HG02840 (cell line): ENCODE results near the gene AMPD2.
"Not testable (repeated sequence)": the region's sequence is repeated elsewhere in the genome, so short reads cannot be mapped to it uniquely, and the experiment has no call there.

Experiments used
- ATAC-seq: cut with Tn5 transposase; IDR thresholded peaks from one replicate; pipeline ENCODE4 v1.9.1; 2021; ENCODE audit warnings: mild to moderate bottlenecking, moderate library complexity, moderate number of reproducible peaks; ENCODE audit not compliant: unreplicated experiment, low FRiP score

The AMPD2 gene

DNA sequence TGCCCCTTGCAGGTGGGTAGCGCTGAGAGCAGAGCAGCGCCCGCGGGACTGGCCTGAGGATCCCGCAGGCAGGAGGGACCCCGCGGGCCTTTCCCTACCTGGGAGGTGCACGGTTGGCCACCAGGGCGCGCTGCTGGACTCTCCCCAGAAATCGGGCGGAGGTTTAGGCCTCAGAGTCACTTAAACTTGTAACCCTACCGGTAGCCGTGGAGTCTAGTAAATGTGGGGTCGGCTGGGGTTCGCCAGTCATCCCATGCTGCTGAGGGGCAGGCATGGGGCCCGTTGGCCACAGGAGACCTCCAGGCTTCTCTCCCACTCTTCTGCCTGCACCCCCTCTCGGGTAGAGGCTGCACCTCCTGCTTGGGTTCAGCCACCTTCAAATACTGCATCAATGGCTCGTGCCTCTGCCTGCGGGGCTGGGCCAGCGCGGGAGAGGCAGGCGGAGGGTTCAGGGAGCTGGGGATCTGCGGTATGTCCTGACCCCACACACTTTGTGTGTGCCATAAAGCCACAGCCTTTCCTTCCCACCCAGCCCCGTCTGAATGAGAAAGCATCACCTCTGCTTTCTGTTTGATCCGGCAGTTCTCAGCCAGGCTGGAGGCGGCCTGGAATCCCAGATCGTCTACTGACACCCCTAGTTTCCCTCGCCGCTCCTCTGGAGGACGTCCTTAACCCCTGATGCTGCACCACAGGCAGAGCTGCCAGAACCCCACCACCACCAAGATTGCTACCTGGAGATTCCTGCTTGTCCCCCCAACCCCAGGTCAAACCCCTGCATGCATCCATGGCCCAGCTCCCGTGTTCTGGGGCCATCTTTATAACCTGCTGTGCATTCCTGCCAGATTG, 24.0 kb downstream of the AMPD2 start:
- peak; percentile 65 for ATAC-seq

DNA sequence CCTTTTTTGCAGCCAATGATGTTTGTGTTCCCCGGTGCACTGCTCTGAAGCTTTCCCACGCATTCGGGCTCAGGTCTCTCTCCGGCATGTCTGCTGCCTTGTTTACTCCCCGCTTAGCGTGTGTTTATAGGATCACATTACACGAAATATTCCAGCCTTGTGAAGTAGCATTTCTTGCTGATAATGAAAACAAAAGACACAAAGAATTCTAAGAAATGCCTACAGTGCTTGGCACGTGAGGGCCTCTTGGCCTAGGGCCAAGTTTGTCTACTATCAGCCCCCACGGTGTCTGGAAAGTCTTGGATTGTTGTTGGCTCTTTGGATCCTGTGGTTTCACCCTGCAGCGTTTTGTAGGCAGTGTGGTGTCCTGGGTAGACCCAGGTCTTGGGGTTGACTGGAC, 25.0 kb downstream of the AMPD2 start:
- ATAC-seq = no peak

DNA sequence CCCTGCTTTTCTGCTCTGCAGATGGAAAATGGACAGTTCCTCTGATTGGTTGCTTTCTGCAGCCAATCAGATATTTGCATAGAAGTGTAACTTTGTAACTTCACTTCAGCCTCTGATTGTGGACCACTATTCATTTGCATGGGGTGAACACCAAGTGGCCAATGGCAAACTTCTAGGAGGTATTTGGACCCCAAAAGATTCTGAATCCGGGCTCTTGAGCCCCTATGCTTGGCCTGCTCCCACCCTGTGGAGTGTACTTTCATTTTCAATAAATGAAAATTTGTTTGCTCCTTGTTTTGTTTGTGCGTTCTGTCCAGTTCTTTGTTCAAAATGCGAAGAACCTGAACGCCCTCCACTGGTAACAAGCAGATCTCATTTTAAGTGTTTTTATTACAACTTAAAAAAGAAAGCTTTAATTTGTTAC, 29.9 kb downstream of the AMPD2 start:
- ATAC-seq = no peak

DNA sequence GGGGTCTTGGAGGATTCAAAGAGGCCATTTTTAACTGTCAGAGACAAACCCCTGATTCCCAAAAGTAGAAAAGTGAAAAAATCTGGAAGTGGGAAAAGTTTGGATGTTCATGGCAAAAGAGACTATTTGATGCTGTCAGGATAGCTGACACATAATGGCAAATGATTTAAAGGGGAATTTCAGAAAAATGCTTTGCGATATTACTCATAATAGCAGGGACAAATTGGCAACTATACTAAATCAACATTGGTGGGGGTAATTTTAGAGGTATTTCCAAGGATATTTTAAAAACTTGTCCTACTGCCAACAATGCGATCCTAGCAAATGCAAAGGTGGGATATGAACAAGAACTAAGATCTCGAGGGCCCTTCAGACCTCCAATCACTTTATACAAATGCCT, 31.0 kb downstream of the AMPD2 start:
- no peak for ATAC-seq

DNA sequence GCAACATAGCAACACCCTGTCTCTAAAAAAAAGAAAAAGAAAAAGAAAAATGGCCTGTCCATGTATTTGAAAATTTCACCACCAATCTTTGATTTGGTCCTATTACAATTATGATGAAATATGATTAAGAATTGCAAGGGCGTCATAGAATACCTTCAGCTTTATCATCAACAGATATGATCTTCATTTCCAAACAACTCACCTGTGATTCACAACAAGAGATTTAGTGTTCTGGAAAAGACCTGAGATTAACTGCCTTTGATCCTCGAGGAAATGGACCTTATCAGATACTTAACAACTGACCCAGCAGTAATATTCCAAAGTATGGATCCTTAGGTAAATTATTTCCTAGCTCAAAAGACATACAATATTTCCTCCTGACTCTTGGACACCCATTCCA, 32.8 kb downstream of the AMPD2 start:
- ATAC-seq = no peak

DNA sequence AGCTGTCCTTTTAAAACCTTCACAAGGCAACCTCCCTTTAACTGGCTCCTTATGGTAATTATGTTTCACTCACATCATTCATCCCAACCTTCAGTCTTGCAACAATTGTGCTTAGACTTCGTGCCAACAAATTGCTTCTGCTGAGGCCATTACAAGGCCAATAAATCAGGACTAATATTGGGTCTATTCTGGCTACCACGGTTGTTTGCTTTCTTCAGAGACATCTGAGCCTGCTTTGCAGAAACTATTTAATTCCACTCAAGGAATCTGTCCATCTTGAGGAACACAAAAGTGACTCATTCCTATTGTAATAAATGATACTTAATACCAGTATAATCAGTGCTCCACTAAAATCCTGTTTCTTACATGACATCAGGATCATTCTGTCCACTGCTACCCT, 33.7 kb downstream of the AMPD2 start:
- ATAC-seq = no peak

DNA sequence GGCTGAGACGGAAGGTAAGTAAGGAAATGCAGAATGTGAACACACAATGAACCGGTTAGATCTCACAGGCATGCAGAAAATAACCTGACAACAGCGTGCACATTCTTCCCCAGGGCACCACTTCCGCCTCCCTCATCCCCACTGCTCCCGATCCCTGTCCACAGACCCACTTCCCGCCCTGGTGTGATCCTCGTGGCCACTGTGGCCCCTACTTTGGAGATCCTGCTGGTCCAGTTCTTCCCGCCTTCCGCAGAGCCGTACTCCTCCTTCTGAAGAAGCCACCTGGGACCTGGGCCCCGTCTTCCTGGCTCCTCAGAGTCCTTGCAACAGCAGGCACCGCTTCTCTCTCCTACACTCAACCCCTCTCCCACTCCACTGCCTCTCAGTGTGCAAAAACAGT, 34.9 kb downstream of the AMPD2 start:
- no peak for ATAC-seq

DNA sequence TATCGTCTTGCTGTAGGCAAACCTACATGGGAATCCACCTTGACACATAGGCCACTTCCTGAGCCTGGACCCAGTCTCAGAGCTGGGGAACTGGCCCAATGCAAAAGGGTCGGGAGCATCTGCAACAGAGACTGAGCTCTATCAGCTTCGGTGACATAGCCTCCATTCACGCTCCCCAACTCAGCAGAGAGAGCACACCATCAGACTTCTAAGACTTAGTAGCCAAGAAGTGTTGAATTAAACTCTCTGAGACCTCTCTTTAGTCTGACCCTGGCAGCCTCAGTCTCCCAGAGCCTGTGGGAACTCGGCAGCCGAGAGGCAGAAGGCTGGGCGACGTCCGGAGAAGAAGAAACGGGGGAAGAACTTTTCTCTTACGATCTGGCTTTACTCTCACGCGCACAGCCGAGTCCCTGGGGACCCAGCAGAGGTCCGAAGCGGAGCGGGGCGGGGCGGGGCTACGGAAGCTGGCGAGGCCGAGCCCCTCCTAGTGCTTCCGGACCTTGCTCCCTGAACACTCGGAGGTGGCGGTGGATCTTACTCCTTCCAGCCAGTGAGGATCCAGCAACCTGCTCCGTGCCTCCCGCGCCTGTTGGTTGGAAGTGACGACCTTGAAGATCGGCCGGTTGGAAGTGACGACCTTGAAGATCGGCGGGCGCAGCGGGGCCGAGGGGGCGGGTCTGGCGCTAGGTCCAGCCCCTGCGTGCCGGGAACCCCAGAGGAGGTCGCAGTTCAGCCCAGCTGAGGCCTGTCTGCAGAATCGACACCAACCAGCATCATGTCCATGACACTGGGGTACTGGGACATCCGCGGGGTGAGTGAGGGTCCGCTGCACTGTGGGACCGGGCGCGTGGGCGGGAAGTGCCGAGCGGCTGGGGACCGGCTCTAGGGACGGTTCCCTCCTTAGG, 36.2 kb downstream of the AMPD2 start, which contains the start of gene GSTM4:
Gene GSTM4 (plus strand): TSS at position 485 of the 905 bp plus-strand sequence. CDS start 291 bp downstream, at position 776.
- ATAC-seq = peak; percentile 88

DNA sequence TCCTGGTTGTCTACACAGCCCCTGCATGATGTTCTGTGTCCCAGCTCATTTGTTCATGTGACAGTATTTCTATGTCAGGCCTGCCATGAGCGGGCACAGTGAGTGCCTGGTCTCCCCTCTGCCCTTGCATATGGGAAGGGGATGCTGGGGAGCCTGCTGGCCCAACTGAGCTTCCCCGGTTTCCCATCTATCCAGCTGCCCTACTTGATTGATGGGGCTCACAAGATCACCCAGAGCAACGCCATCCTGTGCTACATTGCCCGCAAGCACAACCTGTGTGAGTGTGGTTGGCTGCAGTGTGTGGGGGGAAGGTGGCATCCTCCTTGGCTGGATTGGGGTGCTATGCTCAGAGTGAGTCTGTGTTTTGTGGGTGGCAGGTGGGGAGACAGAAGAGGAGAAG, 37.8 kb downstream of the AMPD2 start:
- ATAC-seq = no peak

DNA sequence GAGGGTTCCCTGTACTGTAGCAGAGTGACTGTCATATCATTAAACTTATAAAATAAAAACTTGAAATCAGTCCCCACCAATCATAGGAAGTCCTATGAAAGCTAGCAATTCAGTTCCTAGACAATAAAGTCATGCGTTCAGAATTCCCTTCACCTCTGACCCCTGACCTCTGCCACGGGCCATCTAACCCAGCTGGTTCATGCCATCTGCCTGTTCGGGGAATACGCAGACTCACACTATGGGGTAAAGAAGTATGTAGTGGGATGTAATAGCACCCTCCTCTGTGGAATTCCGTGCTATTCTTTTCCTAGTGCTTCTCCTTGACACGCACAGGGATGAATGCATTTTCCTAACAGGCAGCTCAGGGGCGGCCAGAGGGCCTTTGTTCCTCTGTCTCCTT, 38.3 kb downstream of the AMPD2 start:
- ATAC-seq = no peak

DNA sequence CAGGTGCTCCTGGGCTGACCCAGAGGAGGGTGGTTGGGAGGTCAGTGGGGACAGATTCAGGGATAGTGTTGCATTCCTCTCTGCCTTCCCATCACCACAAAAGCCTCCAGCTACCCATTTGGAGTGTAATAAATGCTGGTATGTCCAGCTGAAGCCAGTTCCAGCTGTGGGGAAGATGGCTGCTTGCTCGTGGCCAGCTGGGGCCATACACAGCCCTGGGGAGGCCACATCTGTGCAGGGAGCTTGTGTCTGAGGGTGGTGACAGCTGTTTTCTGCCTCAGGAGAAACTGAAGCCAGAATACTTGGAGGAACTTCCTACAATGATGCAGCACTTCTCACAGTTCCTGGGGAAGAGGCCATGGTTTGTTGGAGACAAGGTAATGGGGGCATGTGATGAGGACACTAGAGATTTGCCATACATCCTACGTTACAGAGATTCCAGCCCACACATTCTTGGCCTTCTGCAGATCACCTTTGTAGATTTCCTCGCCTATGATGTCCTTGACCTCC, 39.0 kb downstream of the AMPD2 start:
- ATAC-seq = no peak

DNA sequence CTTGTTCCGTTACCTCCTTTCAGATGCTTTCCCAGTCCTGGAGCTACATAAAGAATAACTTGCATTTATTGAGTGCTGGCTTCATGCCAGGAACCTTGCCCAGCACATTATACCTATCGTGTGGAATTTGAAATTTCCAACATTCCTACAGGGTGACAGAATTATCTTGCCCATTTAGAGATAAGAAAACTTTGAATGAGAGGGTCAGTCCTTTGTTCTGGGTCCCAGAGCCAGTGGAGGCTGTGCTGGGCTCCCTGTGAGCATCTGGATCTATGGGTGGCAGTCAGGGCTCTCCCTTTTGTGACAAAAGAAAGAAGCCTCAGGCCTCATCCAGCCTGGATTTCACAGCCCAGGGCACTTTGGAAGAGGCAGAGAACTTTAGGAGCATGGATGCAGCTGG, 39.5 kb downstream of the AMPD2 start:
- ATAC-seq = no peak

DNA sequence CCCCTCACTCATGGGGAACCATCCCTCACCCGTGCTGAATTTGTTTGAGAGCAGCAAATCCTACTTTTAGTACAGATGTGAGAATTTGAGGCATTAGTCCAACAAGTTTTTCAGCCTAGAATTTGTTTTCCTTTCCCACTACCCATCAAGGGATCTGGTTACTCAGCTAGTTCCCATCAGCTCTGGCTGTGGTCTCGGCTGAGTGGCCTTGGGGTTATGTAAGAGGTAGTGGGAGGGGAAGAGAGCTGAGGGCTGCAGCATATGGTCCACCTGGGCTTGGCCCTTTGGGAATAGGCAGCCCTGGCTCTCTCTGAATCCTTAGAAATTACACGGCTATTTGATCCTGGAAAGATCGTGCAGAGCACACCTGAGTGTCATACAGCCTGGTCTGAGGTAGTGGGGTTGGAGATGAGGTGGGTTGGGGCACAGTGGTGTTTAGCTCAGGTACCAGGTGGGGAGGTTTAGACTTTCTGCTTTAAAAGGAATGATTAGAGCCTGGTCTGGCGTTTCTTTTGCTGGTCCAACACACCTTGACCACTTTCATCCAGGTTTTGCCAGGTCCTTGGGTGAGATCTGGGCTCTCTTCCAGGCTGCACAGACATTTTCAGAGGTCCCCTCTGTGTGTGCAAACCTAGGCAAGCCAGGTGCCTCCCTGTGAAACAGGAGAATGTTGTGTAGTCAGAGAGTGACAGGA, 40.5 kb downstream of the AMPD2 start:
- ATAC-seq = no peak

DNA sequence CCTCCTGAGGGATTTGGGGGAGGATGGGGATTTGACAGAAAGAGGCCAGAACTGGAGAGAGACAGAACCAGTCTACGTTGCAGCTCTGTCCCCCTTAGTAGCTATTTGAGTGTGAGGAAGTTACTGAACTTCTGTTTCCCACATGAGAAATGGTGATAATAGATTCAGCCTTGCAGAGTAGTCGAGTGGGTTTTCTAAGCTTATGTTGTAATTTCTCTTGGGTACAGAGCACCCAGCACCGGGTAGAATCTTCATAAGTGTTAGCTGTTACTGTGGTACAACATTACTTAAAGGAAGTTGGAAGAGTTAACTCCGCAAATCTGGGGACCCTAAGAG, 41.0 kb downstream of the AMPD2 start:
- not testable (repeated sequence) for ATAC-seq

DNA sequence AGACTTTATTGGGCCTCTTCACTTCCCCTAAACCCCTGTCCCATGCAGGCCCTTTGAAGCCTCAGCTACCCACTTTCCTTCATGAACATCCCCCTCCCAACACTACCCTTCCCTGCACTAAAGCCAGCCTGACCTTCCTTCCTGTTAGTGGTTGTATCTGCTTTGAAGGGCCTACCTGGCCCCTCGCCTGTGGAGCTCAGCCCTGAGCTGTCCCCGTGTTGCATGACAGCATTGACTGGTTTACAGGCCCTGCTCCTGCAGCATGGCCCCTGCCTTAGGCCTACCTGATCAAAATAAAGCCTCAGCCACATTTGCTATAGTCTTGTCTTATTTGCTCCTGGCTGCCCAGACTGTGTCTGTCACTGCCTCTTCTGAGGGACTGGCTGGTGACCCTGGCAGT, 41.8 kb downstream of the AMPD2 start:
- no peak for ATAC-seq

DNA sequence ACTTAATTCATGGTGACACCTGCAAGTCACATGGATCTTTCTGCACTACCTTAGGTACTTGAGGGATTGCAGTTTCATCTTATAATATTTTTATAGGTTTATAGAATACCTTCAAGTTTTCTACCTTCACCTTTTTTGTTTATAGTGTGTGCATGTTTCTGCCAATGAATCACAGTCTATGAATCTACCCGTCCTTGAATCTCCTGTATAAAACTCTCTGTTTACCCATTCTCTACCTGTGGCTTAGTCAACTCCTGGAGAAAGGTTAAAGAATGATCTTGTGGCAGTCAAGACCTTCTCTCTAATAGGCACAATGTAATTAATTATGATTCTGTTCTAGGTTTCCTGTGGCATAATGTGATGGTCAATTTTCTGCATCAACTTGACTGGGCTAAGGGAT, 45.0 kb downstream of the AMPD2 start:
- ATAC-seq = no peak

DNA sequence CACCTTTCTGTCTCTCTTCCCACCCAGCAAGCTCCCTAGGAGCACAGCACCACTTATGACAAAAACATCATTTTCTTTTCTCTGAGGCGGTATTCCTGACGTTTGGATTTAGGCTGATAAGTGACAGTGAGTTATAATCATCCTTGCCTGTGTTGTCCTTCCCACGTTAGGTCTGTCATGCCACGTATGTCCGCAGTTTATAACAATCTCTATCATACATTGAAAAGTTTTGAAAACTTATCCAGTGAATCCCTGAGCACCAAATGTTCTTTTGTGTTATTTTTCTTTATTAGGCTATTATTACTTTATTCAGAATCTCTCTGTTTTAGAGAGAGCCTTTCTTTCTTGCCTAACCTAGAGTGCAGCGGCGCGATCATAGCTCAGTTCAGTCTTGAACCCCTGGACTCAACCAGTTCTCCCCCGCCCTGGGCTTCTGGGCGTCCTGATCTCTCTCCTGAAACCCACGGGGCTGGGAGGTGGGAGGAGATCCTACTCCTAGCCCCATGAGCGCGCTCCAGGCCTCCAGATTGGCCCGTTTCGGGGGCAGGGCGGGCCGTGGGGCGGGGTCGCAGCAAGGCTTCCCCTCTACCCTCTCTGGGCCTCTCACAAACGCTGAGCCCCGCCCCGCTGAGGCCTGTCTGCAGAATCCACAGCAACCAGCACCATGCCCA, 48.0 kb downstream of the AMPD2 start, which contains the start of gene GSTM2:
Gene GSTM2 (plus strand): TSS at position 606 of the 671 bp plus-strand sequence. CDS start 59 bp downstream, at position 665.
- ATAC-seq = peak; percentile 83

DNA sequence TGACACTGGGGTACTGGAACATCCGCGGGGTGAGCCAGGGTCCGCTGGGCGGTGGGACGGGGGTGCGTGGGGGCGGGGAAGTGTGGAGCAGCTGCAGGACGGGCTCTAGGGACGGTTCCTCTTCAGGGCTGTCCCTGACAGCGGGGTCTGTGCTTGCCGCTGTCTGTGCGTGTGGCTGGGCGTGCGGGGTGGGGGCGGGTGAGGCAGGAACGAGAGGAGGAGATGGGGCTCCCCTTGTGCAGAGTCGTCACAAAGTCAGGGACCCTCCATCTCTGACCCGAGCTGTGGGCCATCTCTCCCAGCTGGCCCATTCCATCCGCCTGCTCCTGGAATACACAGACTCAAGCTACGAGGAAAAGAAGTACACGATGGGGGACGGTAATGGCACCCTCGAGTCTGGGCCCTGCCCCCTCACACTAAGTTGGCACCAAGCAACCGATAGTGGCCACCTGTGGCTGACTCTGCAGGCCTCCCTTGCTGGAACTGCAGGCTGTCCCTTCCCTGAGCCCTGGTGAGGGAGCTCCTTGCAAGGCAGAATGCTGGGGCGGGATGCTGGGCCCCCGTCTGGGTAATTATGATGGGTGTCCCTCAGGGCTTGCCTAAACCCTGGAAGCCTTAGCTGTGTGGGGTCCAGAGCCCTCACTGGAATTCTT, 48.6 kb downstream of the AMPD2 start:
- ATAC-seq = no peak

DNA sequence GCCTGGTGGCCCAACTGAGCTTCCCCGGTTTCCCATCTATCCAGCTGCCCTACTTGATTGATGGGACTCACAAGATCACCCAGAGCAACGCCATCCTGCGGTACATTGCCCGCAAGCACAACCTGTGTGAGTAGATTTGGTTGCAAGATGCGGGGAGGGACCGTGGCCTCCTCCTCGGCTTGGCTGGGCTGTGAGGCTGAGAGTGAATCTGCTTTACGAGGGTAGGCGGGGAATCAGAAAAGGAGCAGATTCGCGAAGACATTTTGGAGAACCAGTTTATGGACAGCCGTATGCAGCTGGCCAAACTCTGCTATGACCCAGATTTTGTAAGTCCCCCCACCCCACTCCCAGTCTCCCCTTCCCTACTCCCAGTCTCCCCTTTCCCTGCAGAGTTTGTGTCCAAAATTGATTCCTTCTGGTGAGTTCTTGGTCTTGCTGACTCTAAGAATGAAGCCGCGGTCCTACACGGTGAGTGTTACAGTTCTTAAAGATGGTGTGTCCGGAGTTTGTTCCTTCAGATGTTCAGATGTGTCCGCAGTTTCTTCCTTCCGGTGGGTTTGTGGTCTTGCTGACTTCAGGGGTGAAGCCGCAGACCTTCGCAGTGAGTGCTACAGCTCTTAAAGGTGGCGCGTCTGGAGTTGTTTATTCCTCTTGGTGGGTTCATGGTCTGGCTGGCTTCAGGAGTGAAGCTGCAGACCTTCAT, 49.8 kb downstream of the AMPD2 start:
- no peak for ATAC-seq
